CD4-positive, alpha-beta memory T cell (primary cell): Measurements from ENCODE around the gene NFATC1. TPM values are rescaled to one million over a fixed set of nuclear protein-coding genes. Genes with fewer than 3 reads are reported as not detected.

Experiments used
- CTCF ChIA-PET: fragments of 350-600 bp; sonication (Branson Sonifier 250); formaldehyde crosslinking; loops from one replicate; lab custom pipeline; 2021; ENCODE audit warnings: inconsistent platforms; ENCODE audit not compliant: partially characterized antibody; lab: Charles Lee
- POLR2A ChIA-PET: fragments of 350-600 bp; sonication (Branson Sonifier 250); formaldehyde crosslinking; loops from one replicate; lab custom pipeline; 2021; ENCODE audit not compliant: partially characterized antibody; lab: Charles Lee
- DNase-seq, 5 donors: peaks; one replicate each; pipeline versions ENCODE4 v3.0.0 to v3.0.0-alpha.2; 2020 to 2022; ENCODE audit warnings: mixed read lengths in 1 of 5
- H3K27ac ChIP-seq: one replicate; pipeline ENCODE4 v1.7.0; 2013; ENCODE audit warnings: low read depth, low read length
- H3K27me3 ChIP-seq: 2 replicates; pipeline ENCODE4 v1.7.0; 2013; ENCODE audit warnings: mild to moderate bottlenecking, low read length, moderate library complexity; ENCODE audit not compliant: insufficient read depth
- H3K36me3 ChIP-seq: 2 replicates; pipeline ENCODE4 v1.7.0; 2013; ENCODE audit warnings: mild to moderate bottlenecking, low read length, moderate library complexity; ENCODE audit not compliant: insufficient read depth
- H3K4me1 ChIP-seq: 2 replicates; pipeline ENCODE4 v1.7.0; 2013; ENCODE audit warnings: mild to moderate bottlenecking, low read length, moderate library complexity; ENCODE audit not compliant: insufficient read depth
- H3K4me3 ChIP-seq, 2 donors: one replicate each; pipeline ENCODE4 v1.7.0; 2013; ENCODE audit warnings: low read length in 2 of 2, mild to moderate bottlenecking in 1 of 2
- H3K9me3 ChIP-seq, 2 donors: one replicate each; pipeline ENCODE4 v1.7.0; 2013; ENCODE audit warnings: low read length in 2 of 2, control low read depth in 1 of 2; ENCODE audit not compliant: control insufficient read depth in 1 of 2
- H3K27ac Mint-ChIP-seq, 7 donors: one replicate each; pipeline ENCODE4 v1.8.0; 2020 to 2021; ENCODE audit warnings: mixed read lengths in 7 of 7, mild to moderate bottlenecking in 6 of 7, inconsistent platforms in 3 of 7, moderate library complexity in 3 of 7
- H3K27me3 Mint-ChIP-seq, 2 donors: one replicate each; pipeline ENCODE4 v1.8.0; 2020 to 2021; ENCODE audit warnings: mixed read lengths in 2 of 2
- H3K36me3 Mint-ChIP-seq, 2 donors: one replicate each; pipeline ENCODE4 v1.8.0; 2020 to 2021; ENCODE audit warnings: mixed read lengths in 2 of 2, inconsistent platforms in 1 of 2, mild to moderate bottlenecking in 1 of 2
- H3K4me1 Mint-ChIP-seq, 4 donors: one replicate each; pipeline ENCODE4 v1.8.0; 2020 to 2021; ENCODE audit warnings: mixed read lengths in 4 of 4, mild to moderate bottlenecking in 1 of 4
- H3K4me3 Mint-ChIP-seq, 8 donors: one replicate each; pipeline ENCODE4 v1.8.0; 2020 to 2021; ENCODE audit warnings: mixed read lengths in 8 of 8, mild to moderate bottlenecking in 7 of 8, moderate library complexity in 6 of 8, inconsistent platforms in 3 of 8
- H3K9me3 Mint-ChIP-seq, 8 donors: one replicate each; pipeline ENCODE4 v1.8.0; 2020 to 2021; ENCODE audit warnings: mixed read lengths in 8 of 8, mild to moderate bottlenecking in 5 of 8, inconsistent platforms in 3 of 8, moderate library complexity in 1 of 8
- intact Hi-C: fragments of 100-400 bp; cut with micrococcal nuclease; formaldehyde crosslinking; loops from one replicate; pipeline ENCODE4 v1.15.1; 2023
- polyA plus RNA-seq, 2 donors: library from polyadenylated mRNA; unstranded; fragments of 300-500 nt; fragmentation: Illumina TruSeq; gene quantifications; one replicate each; pipeline ENCODE4 v1.2.3, GENCODE V29; 2021
- total RNA-seq, 2 experiments: library from RNA; stranded (reverse); gene quantifications; one replicate each; pipeline ENCODE4 v1.2.3, GENCODE V29; 2021

NFATC1 gene
- total and polyA plus RNA-seq, 4 experiments from 2014 or later = 15.3 to 69.6 (median 54.9) TPM

DNA sequence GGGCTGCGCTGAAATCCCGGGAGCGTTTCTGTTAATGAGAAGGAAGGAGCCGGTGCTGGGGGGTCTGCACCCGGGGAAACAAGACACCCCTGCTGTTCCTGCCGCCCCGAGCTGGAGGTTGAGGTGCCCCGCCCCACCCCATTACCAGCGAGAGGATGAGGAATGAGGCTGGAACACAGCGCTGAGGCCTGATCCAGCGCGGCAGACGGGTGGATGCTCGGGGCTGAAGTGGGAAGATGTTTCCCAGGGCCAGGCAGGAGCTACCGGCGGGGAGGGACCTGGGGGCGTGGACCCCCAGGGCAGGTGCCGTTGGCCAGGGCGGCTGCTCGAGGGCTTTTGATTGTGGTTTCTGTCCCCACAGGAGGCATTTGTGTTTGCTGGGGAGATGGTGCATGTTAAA, 149.5 kb downstream of the NFATC1 start:
- peaks cover 0 to 1% of the 10 kb centered on the region in 2 donors for H3K27me3 Mint-ChIP-seq
- no peaks in the 10 kb centered on the region for H3K27me3 ChIP-seq
- peaks cover 0 to 2% (median 0%) of the 10 kb centered on the region in 4 donors for H3K4me1 Mint-ChIP-seq
- peaks cover 0 to 6% (median 0%) of the 10 kb centered on the region in 8 donors for H3K9me3 Mint-ChIP-seq
- H3K4me3 Mint-ChIP-seq = no peak overlapping the region
- DNase-seq = no peak
- intact Hi-C loops = no loop called here
- ChIA-PET CTCF (no interaction called here), POLR2A (no interaction called here)
- H3K27ac ChIP-seq = no peak overlapping the region
- H3K36me3 Mint-ChIP-seq = no peaks in the 10 kb centered on the region
- no peak overlapping the region for H3K27ac Mint-ChIP-seq
- H3K4me3 ChIP-seq = no peak overlapping the region
- H3K36me3 ChIP-seq = no peaks in the 10 kb centered on the region
- H3K9me3 ChIP-seq = no peaks in the 10 kb centered on the region
- H3K4me1 ChIP-seq = no peaks in the 10 kb centered on the region

DNA sequence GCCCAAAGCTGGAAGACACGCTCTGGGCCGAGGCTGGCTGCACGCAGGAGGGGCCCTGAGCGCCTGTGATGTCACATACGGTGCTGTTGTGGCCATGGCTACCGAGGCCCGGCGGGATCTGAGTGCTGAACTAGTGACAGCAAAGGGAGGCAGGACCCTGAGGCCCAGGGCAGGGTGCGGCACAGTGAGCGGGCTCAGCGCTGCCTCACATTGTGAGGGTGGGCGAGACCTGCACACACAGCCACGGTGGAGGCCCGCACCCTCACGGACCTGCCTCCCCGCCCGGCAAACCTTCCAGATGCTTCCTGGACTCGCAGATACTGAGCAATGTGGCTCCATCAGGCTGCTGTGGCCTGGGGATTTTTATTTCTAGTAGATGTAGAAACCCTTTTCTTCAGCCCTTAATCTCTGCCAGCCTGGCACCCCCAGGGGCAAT, 150.0 kb downstream of the NFATC1 start:
- intact Hi-C loops = no loop called here
- Histone ChIP-seq H3K27ac (no peak overlapping the region), H3K9me3 (no peaks in the 10 kb centered on the region), H3K27me3 (no peaks in the 10 kb centered on the region), H3K4me1 (no peaks in the 10 kb centered on the region), H3K36me3 (no peaks in the 10 kb centered on the region), H3K4me3 (no peak overlapping the region)
- H3K4me3 Mint-ChIP-seq = no peak overlapping the region
- H3K36me3 Mint-ChIP-seq = no peaks in the 10 kb centered on the region
- no peak overlapping the region for H3K27ac Mint-ChIP-seq
- H3K27me3 Mint-ChIP-seq = peaks cover 0 to 1% of the 10 kb centered on the region in 2 donors
- H3K9me3 Mint-ChIP-seq = peaks cover 0 to 6% (median 0%) of the 10 kb centered on the region in 8 donors
- ChIA-PET CTCF (no interaction called here), POLR2A (no interaction called here)
- DNase-seq = no peak
- peaks cover 0 to 2% (median 0%) of the 10 kb centered on the region in 4 donors for H3K4me1 Mint-ChIP-seq

DNA sequence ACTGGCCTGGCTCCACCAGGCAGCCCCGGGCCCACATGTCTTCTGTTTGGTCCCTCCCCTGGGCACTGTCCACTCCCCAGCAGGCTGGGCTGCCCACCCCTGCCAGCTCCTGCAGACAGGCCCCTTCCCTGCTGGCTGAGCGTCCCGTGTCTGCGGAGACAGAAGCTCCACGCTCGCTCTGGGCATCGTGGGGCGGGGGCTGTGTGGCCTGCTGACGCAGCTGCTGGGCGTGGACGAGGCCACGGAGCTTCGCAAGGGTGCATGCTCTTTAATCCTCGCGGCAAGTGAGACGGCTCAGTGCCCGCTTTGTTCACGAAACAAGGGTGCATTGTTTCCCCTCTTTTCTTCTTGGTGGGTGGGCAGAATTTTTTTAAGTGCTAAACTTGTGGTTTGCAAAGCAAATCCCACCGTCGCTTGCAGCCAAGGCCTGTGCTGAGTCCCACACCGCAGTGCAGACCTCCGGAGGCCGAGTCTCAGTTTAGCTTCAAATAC, 151.1 kb downstream of the NFATC1 start:
- POLR2A ChIA-PET = no interaction called here
- H3K27me3 ChIP-seq = no peaks in the 10 kb centered on the region
- Mint-ChIP-seq H3K4me1 (peaks cover 0 to 2% (median 0%) of the 10 kb centered on the region in 4 donors), H3K27ac (peak overlapping the region in 1 of 7 donors; percentile 43), H3K36me3 (no peaks in the 10 kb centered on the region), H3K27me3 (peaks cover 0 to 1% of the 10 kb centered on the region in 2 donors), H3K9me3 (peaks cover 0 to 6% (median 0%) of the 10 kb centered on the region in 8 donors), H3K4me3 (no peak overlapping the region)
- no peaks in the 10 kb centered on the region for H3K36me3 ChIP-seq
- no peaks in the 10 kb centered on the region for H3K9me3 ChIP-seq
- no peak overlapping the region for H3K4me3 ChIP-seq
- H3K27ac ChIP-seq = no peak overlapping the region
- intact Hi-C loops = no loop called here
- CTCF ChIA-PET = no interaction called here
- DNase-seq = no peak
- H3K4me1 ChIP-seq = no peaks in the 10 kb centered on the region

DNA sequence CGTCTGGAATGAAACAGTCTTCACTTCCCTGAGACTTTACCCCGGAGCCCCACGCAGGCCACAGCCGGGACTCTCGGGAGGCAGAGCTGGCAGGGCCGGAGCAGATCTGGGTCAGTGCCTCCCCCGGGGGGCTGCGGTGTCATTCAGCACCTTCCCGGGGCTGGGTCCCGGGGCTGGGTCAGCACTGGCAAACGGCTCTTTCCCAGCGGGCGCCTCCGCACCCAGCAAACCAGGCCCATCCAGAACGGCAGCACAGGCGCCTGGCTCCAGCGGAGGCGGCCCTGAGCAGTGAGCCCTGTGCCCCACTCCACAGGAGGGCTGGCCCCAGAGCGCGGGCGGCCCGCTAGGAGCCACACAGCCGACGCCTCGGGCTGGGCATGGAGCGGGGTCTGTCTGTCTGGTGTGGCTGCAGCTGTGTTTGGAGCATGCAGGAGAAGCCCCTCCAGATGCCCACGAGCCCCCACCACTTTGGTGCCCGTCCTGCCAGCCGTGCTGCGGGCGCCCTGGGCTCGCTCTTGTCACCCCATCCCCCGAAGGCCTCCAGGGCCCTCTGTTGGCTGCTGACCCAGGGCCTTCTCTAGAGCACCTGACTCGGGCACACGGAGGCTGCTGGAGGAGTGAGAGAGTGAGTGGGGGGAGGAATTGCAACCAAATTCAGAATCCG, 151.8 kb downstream of the NFATC1 start:
- Histone ChIP-seq H3K27ac (no peak overlapping the region), H3K4me3 (no peak overlapping the region), H3K9me3 (no peaks in the 10 kb centered on the region), H3K36me3 (no peaks in the 10 kb centered on the region), H3K27me3 (no peaks in the 10 kb centered on the region), H3K4me1 (no peaks in the 10 kb centered on the region)
- Mint-ChIP-seq H3K36me3 (no peaks in the 10 kb centered on the region), H3K27ac (no peak overlapping the region), H3K27me3 (peaks cover 0 to 1% of the 10 kb centered on the region in 2 donors), H3K4me1 (peaks cover 0 to under 1% (median 0%) of the 10 kb centered on the region in 4 donors), H3K4me3 (no peak overlapping the region), H3K9me3 (no peaks in the 10 kb centered on the region)
- DNase-seq = no peak
- CTCF ChIA-PET = no interaction called here
- POLR2A ChIA-PET = no interaction called here
- intact Hi-C loops = no loop called here

DNA sequence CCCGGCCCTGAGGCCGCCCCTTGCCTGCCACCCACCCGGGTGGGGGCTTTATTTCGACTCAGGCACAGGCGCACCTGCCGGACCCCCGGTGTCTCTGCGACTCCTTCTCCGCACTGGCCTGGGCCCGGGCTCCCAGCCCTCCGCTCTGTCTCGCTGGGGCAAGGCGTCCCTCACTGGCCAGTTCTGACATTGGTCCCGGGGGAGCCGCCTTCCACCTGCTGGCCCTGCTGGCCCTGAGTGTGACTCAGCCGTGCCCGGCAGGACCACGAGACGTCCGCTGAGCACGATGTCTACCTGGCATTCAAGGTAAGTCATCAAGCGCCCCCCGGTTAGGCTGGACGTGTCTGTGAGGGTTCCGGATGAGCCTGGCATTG, 152.3 kb downstream of the NFATC1 start:
- Mint-ChIP-seq H3K27me3 (peaks cover 0 to 1% of the 10 kb centered on the region in 2 donors), H3K9me3 (no peaks in the 10 kb centered on the region), H3K4me3 (peak overlapping the region in 1 of 8 donors; percentile 26), H3K4me1 (no peaks in the 10 kb centered on the region), H3K27ac (no peak overlapping the region), H3K36me3 (no peaks in the 10 kb centered on the region)
- DNase-seq = no peak
- H3K4me3 ChIP-seq = no peak overlapping the region
- intact Hi-C loops = no loop called here
- POLR2A ChIA-PET = no interaction called here
- H3K9me3 ChIP-seq = no peaks in the 10 kb centered on the region
- no peak overlapping the region for H3K27ac ChIP-seq
- CTCF ChIA-PET = no interaction called here
- H3K4me1 ChIP-seq = no peaks in the 10 kb centered on the region
- no peaks in the 10 kb centered on the region for H3K36me3 ChIP-seq
- H3K27me3 ChIP-seq = no peaks in the 10 kb centered on the region

DNA sequence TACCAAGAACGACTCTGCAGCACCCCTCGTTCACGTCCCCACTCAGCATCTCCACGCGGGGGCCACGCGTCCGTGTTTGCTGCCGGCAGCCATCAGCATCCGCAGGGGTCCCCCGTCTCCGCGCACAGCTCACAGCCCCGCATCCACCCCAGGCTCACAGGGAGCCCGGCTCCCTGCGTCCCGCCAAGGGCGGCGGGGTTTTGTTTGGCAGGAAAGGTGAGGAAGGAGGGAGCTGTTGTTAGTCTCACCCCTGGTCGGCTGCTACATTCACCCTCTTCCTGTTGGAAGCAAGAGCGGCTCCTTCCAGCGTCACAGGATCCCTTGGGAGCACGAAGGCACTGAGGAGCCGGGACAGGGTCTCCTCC, 152.9 kb downstream of the NFATC1 start:
- H3K27ac Mint-ChIP-seq = no peak overlapping the region
- CTCF ChIA-PET = no interaction called here
- H3K27me3 Mint-ChIP-seq = peaks cover 0 to 1% of the 10 kb centered on the region in 2 donors
- Histone ChIP-seq H3K27me3 (no peaks in the 10 kb centered on the region), H3K4me3 (no peak overlapping the region), H3K4me1 (no peaks in the 10 kb centered on the region), H3K27ac (no peak overlapping the region), H3K36me3 (no peaks in the 10 kb centered on the region), H3K9me3 (no peaks in the 10 kb centered on the region)
- POLR2A ChIA-PET = no interaction called here
- no peaks in the 10 kb centered on the region for H3K9me3 Mint-ChIP-seq
- no peaks in the 10 kb centered on the region for H3K36me3 Mint-ChIP-seq
- H3K4me3 Mint-ChIP-seq = no peak overlapping the region
- H3K4me1 Mint-ChIP-seq = no peaks in the 10 kb centered on the region
- intact Hi-C loops = no loop called here
- DNase-seq = no peak

DNA sequence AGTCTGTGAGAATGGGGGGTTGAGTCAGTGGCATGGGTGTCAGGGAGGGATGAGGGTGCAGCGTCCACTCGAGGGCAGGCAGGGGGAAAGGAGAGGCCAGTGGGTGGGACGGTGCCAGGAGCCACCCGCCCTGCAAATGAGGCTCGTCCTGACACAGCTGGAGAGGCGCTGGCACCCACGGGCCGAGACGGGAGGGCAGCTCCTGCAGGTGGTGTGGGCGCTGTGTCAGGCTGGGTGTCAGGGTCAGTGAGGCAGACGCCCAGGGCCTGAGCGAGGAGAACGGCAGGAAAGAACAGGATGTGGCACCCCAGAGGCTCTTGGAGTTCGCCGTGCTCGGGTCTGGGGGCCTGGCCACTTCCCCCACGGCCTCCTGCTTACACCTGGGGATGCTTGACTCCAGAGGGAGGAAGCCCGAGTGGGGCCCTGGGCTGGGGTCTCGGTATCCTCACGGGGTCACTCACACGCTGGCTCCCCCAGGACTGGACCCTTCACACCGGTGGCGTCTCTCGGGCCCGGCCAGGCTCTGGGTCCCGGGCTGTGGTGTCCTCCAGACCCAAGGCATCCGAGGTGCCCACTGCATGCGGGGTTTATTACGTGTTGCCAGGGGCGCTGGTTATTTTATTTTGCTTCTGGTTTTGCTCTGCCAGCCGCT, 153.4 kb downstream of the NFATC1 start:
- intact Hi-C loops = no loop called here
- ChIA-PET POLR2A (no interaction called here), CTCF (no interaction called here)
- Histone ChIP-seq H3K36me3 (no peaks in the 10 kb centered on the region), H3K4me3 (no peak overlapping the region), H3K27me3 (no peaks in the 10 kb centered on the region), H3K4me1 (no peaks in the 10 kb centered on the region), H3K9me3 (no peaks in the 10 kb centered on the region), H3K27ac (no peak overlapping the region)
- no peak for DNase-seq
- Mint-ChIP-seq H3K36me3 (no peaks in the 10 kb centered on the region), H3K27me3 (peaks cover 0 to 1% of the 10 kb centered on the region in 2 donors), H3K9me3 (no peaks in the 10 kb centered on the region), H3K27ac (no peak overlapping the region), H3K4me3 (no peak overlapping the region), H3K4me1 (no peaks in the 10 kb centered on the region)
